GM13976 (cell line): ENCODE results near the gene EPHB2.

Experiments
- DNase-seq: peaks from one replicate; pipeline ENCODE4 v3.0.0; 2012; ENCODE audit warnings: low spot score
- CTCF ChIP-seq: IDR thresholded peaks from 2 replicates; pipeline ENCODE4 v1.5.1; 2012; ENCODE audit warnings: borderline replicate concordance, mild to moderate bottlenecking; ENCODE audit not compliant: insufficient read depth; ENCODE audit errors: extremely low read depth, missing control alignments, control extremely low read depth
- in situ Hi-C: fragments of 300-500 bp; cut with MboI; formaldehyde crosslinking; loops from one replicate; pipeline ENCODE4 v1.12.0; 2022; ENCODE audit warnings: low sequenced_read_pairs, mixed read lengths, inconsistent platforms; ENCODE audit not compliant: unreplicated experiment

The EPHB2 gene

GRCh38 chr1:22677931-22678896, 32.4 kb upstream of the EPHB2 start:
- in situ Hi-C loops: no loop called here
- TF ChIP-seq CTCF: no peak
- DNase-seq: no peak

GRCh38 chr1:22680726-22681125, 29.9 kb upstream of the EPHB2 start:
- no peak for TF ChIP-seq CTCF
- in situ Hi-C loops: no loop called here
- DNase-seq: no peak

GRCh38 chr1:22681556-22682276, 28.9 kb upstream of the EPHB2 start:
- TF ChIP-seq CTCF: no peak
- in situ Hi-C loops: no loop called here

GRCh38 chr1:22683547-22683946, 27.1 kb upstream of the EPHB2 start:
- TF ChIP-seq CTCF: no peak
- in situ Hi-C loops: no loop called here
- no peak for DNase-seq

More at GRCh38 chr1:22681556-22682276, 28.9 kb upstream of the EPHB2 start:
- DNase-seq: no peak

GRCh38 chr1:22685591-22686059, 25.0 kb upstream of the EPHB2 start:
- DNase-seq: no peak
- in situ Hi-C loops: no loop called here
- no peak for TF ChIP-seq CTCF

GRCh38 chr1:22687191-22687590, 23.4 kb upstream of the EPHB2 start:
- in situ Hi-C loops: no loop called here
- TF ChIP-seq CTCF: no peak
- DNase-seq: no peak
